Measurements from ENCODE around the gene SFT2D2. TPM values are rescaled to one million over a fixed set of nuclear protein-coding genes. Genes with fewer than 3 reads are reported as not detected.

The SFT2D2 gene
- total RNA-seq, 1 donor from 2014 or later: 30.5 TPM

GRCh38 chr1:168243198-168243597 is 17.4 kb downstream of the SFT2D2 start:
- no peak overlapping the region for H3K9ac ChIP-seq
- no peaks in the 10 kb centered on the region for H3F3A ChIP-seq (ENCODE audit: low read depth)
- no peaks in the 10 kb centered on the region for H3K79me2 ChIP-seq (ENCODE audit: low read depth)
- no peak for TF ChIP-seq EZH2phosphoT487 (IDR thresholded peaks at IDR 0.05)
- TF ChIP-seq EZH2 (IDR thresholded peaks at IDR 0.05): no peak
- no peak for TF ChIP-seq CTCF (IDR thresholded peaks at IDR 0.05)
- H3K36me3 Mint-ChIP-seq: peaks cover 62% of the 10 kb centered on the region
- no peak overlapping the region for H3K27ac ChIP-seq
- H4K20me1 ChIP-seq (ENCODE audit: low read depth): no peaks in the 10 kb centered on the region
- no peak overlapping the region for H3K27ac Mint-ChIP-seq
- no peak overlapping the region for H3K4me2 ChIP-seq
- H3K36me3 ChIP-seq: no peaks in the 10 kb centered on the region
- H3K27me3 ChIP-seq: no peaks in the 10 kb centered on the region
- H3K4me1 ChIP-seq: peaks cover 9% of the 10 kb centered on the region
- peaks cover 4% of the 10 kb centered on the region for H3K4me1 Mint-ChIP-seq
- H3K9me3 ChIP-seq (ENCODE audit: low read depth): no peaks in the 10 kb centered on the region
- no peak overlapping the region for H3K4me3 Mint-ChIP-seq
- H3K9me3 Mint-ChIP-seq: no peaks in the 10 kb centered on the region
- H2AFZ ChIP-seq (replicated peaks): no peak overlapping the region
- no peak for DNase-seq (ENCODE audit: low spot score)
- no peaks in the 10 kb centered on the region for H3K27me3 Mint-ChIP-seq (ENCODE audit: insufficient read depth, low read depth)
- H3K4me3 ChIP-seq: no peak overlapping the region

GRCh38 chr1:168243636-168244212 is 17.9 kb downstream of the SFT2D2 start:
- peak overlapping the region; percentile 53 for H3K27ac ChIP-seq
- no peaks in the 10 kb centered on the region for H3F3A ChIP-seq (ENCODE audit: low read depth)
- Mint-ChIP-seq H3K4me3 (no peak overlapping the region), H3K36me3 (peaks cover 66% of the 10 kb centered on the region), H3K4me1 (peaks cover 4% of the 10 kb centered on the region), H3K9me3 (no peaks in the 10 kb centered on the region), H3K27me3 (ENCODE audit: insufficient read depth, low read depth) (no peaks in the 10 kb centered on the region), H3K27ac (peak overlapping the region; percentile 57)
- H3K4me2 ChIP-seq: no peak overlapping the region
- H3K4me3 ChIP-seq: no peak overlapping the region
- H3K79me2 ChIP-seq (ENCODE audit: low read depth): no peaks in the 10 kb centered on the region
- H3K27me3 ChIP-seq: no peaks in the 10 kb centered on the region
- H2AFZ ChIP-seq (replicated peaks): no peak overlapping the region
- H3K36me3 ChIP-seq: no peaks in the 10 kb centered on the region
- TF ChIP-seq EZH2phosphoT487 (IDR thresholded peaks at IDR 0.05) (no peak), CTCF (IDR thresholded peaks at IDR 0.05) (no peak), EZH2 (IDR thresholded peaks at IDR 0.05) (no peak)
- no peaks in the 10 kb centered on the region for H4K20me1 ChIP-seq (ENCODE audit: low read depth)
- H3K4me1 ChIP-seq: peaks cover 9% of the 10 kb centered on the region
- H3K9me3 ChIP-seq (ENCODE audit: low read depth): no peaks in the 10 kb centered on the region
- no peak for DNase-seq (ENCODE audit: low spot score)
- no peak overlapping the region for H3K9ac ChIP-seq

GRCh38 chr1:168245042-168245441 is 19.2 kb downstream of the SFT2D2 start:
- peaks cover under 1% of the 10 kb centered on the region for H3K27me3 Mint-ChIP-seq (ENCODE audit: insufficient read depth, low read depth)
- peaks cover 66% of the 10 kb centered on the region for H3K36me3 Mint-ChIP-seq
- no peak for TF ChIP-seq EZH2phosphoT487 (IDR thresholded peaks at IDR 0.05)
- TF ChIP-seq CTCF (IDR thresholded peaks at IDR 0.05): no peak
- TF ChIP-seq EZH2 (IDR thresholded peaks at IDR 0.05): no peak

More at GRCh38 chr1:168245042-168245441, 19.2 kb downstream of the SFT2D2 start:
- no peaks in the 10 kb centered on the region for H3K9me3 Mint-ChIP-seq
- Histone ChIP-seq H3K4me3 (no peak overlapping the region), H3K27ac (no peak overlapping the region), H4K20me1 (ENCODE audit: low read depth) (no peaks in the 10 kb centered on the region), H3K4me2 (no peak overlapping the region), H2AFZ (replicated peaks) (no peak overlapping the region), H3K9ac (no peak overlapping the region), H3K27me3 (no peaks in the 10 kb centered on the region), H3K36me3 (no peaks in the 10 kb centered on the region), H3F3A (ENCODE audit: low read depth) (peaks cover 6% of the 10 kb centered on the region), H3K79me2 (ENCODE audit: low read depth) (no peaks in the 10 kb centered on the region), H3K9me3 (ENCODE audit: low read depth) (no peaks in the 10 kb centered on the region), H3K4me1 (peaks cover 15% of the 10 kb centered on the region)
- peaks cover 9% of the 10 kb centered on the region for H3K4me1 Mint-ChIP-seq
- H3K27ac Mint-ChIP-seq: no peak overlapping the region
- DNase-seq (ENCODE audit: low spot score): no peak
- H3K4me3 Mint-ChIP-seq: no peak overlapping the region

All from neural progenitor cell (in vitro differentiated cells).